GM23338 (cell line): ENCODE data around the gene SLITRK1.

Experiments
- CREB1 ChIP-seq: fragments of 250-450 bp; sonication (Bioruptor Pico); IDR thresholded peaks from 2 replicates; pipeline ENCODE4 v1.5.0; 2020; ENCODE audit warnings: low read depth, mild to moderate bottlenecking, moderate library complexity
- CTCF ChIP-seq, 2 experiments: fragments of 200-600 bp in 1 of 2; sonication (generic) in 1 of 2; conservative IDR thresholded peaks; 2 replicates each; pipeline versions ENCODE4 v1.5.1 to v1.6.1; 2016 to 2017; ENCODE audit warnings: antibody characterized with exemption in 2 of 2, low read depth in 2 of 2, mild to moderate bottlenecking in 2 of 2, moderate library complexity in 1 of 2
- ETS1 ChIP-seq: IDR thresholded peaks from 2 replicates; pipeline ENCODE4 v1.6.1; 2016; ENCODE audit warnings: antibody characterized with exemption
- EZH2 ChIP-seq: fragments of 200-600 bp; sonication (generic); IDR thresholded peaks from one replicate; pipeline ENCODE4 v1.8.0; 2017; ENCODE audit warnings: antibody characterized with exemption, mild to moderate bottlenecking, low read depth; ENCODE audit not compliant: unreplicated experiment
- EZH2phosphoT487 ChIP-seq: fragments of 200-600 bp; sonication (generic); IDR thresholded peaks from one replicate; pipeline ENCODE4 v1.8.1; 2018; ENCODE audit warnings: antibody characterized with exemption; ENCODE audit not compliant: unreplicated experiment
- JUNB ChIP-seq: IDR thresholded peaks from one replicate; pipeline ENCODE4 v1.6.1; 2016; ENCODE audit warnings: antibody characterized with exemption; ENCODE audit not compliant: unreplicated experiment
- NANOG ChIP-seq: IDR thresholded peaks from 2 replicates; pipeline ENCODE4 v1.6.1; 2016; ENCODE audit warnings: antibody characterized with exemption, borderline replicate concordance
- POLR2AphosphoS5 ChIP-seq: IDR thresholded peaks from 2 replicates; pipeline ENCODE4 v1.6.1; 2016; ENCODE audit warnings: antibody characterized with exemption, low read depth
- REST ChIP-seq: IDR thresholded peaks from one replicate; pipeline ENCODE4 v1.6.1; 2018; ENCODE audit warnings: antibody characterized with exemption; ENCODE audit not compliant: unreplicated experiment
- STAT1 ChIP-seq: IDR thresholded peaks from one replicate; pipeline ENCODE4 v1.6.1; 2016; ENCODE audit warnings: antibody characterized with exemption; ENCODE audit not compliant: unreplicated experiment
- ZNF114 ChIP-seq: fragments of 250-450 bp; sonication (Bioruptor Pico); IDR thresholded peaks from 2 replicates; pipeline ENCODE4 v1.5.0; 2020; ENCODE audit warnings: mild to moderate bottlenecking, moderate library complexity
- ZNF331 ChIP-seq: fragments of 250-450 bp; sonication (Bioruptor Pico); IDR thresholded peaks from 2 replicates; pipeline ENCODE4 v1.5.0; 2020; ENCODE audit warnings: low read depth, mild to moderate bottlenecking, moderate library complexity
- ZNF462 ChIP-seq: fragments of 250-450 bp; sonication (Bioruptor Pico); IDR thresholded peaks from 2 replicates; pipeline ENCODE4 v1.5.0; 2020; ENCODE audit warnings: mild to moderate bottlenecking, moderate library complexity

- no peak for TF ChIP-seq CTCF (conservative IDR thresholded peaks at IDR 0.05; ENCODE audit: low read depth in 2 of 2)
- TF ChIP-seq POLR2AphosphoS5: no peak
- TF ChIP-seq ETS1: no peak
- no peak for TF ChIP-seq REST
- TF ChIP-seq CREB1 (CRISPR knock-in tag): no peak
- no peak for TF ChIP-seq JUNB
- TF ChIP-seq EZH2: no peak
- TF ChIP-seq EZH2phosphoT487: no peak
- TF ChIP-seq ZNF331: no peak
- no peak for TF ChIP-seq STAT1
- TF ChIP-seq ZNF114: no peak
- TF ChIP-seq ZNF462 (CRISPR knock-in tag): no peak
- no peak for TF ChIP-seq NANOG
Measured at GRCh38 chr13:83907196-83907989, 25.1 kb upstream of the SLITRK1 start.
